Amniotic stem cell (primary cell): Measurements from ENCODE around the gene PCK1.

ENCODE experiments used
- DNase-seq: peaks from one replicate; lab custom pipeline; 2025; lab: John Stamatoyannopoulos, UW

PCK1 gene

DNA sequence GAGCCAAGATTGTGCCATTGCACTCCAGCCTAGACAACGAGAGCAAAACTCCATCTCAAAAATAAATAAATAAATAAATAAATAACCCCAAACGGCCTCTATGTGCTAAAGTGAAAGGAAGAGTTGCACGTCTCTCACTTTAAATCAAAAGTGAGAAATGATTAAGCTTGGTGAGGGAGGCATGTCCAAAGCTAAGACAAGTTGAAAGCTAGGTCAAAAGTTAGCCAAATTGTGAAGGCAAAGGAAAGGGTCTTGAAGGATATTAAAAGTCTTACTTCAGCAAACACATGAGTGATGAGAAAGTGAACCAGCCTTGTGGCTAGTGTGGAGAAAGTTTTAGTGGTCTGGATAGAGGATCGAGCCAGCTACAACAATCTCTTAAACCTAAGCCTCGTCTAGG, 45.0 kb downstream of the PCK1 start:
- DNase-seq, result no peak

DNA sequence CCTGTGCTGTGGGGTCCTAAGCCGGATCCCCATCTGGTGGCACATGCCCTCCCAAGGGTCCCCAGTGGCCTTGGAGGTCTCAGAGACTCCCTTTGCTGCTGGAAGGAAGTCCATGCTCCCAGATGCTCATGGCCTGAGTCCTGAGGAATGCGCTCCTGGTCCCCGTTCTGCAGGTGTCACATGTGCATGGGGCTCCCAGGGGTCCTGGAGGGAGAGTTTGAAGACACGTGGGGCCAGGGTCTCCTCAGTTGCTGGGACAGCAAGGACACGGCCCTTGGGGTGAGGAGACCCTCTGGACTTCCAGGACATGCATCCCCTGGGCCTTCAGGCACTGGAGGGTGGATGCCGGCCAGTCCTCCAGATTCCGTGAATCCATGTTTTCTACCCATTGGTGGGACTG, 47.6 kb downstream of the PCK1 start:
- DNase-seq, result no peak

DNA sequence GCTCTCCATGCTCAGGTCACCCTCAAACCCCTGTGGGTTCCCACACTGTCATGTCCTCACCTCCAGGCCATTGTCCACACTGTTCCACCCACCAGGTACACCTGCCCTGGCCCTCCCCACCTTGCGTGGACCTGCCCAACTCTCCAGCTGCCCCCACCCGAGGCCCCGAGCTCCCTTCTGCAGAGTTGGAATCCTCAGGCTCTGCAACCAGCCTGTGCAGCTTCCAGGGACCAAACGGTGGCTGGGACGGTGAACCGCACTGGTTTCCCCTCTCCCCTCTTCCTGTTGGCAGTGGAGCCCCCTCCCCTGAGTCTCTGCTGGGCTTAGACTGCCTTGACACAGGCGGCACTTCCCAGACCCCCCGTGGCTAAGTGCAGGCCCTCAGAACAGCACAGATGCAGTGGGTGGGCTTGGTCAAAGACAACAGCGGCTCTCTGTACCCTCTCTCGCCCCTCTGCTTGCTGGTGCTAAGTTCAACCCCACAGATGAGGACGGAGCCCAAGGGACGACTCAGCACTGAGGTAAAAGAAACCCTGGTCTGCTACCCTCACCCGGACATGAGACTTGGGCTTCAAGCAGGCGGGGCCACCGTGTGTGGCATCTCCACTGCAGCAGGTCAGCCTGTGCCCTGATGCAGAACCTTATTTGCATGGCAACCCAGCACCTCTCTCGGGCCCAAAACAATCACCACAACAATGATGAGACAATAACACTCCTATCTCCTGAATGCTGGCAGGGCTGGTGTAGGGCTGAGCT, 48.4 kb downstream of the PCK1 start:
- no peak for DNase-seq

DNA sequence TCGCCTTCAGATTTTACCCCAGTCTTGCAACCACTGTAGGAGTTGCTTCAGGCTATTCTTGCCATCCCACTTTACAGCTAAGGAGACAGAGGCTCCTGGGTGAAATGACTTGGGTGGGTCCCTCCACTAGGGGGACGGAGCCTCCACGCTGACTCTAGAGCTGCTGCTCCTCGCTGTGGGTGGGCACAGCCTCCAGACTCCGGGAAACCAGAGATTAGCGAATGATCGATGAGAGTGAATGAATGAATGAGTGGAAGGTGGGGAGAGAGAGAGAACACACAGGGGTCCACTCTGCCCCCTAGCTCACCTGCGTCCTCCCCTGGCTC, 48.9 kb downstream of the PCK1 start:
- DNase-seq, result no peak

DNA sequence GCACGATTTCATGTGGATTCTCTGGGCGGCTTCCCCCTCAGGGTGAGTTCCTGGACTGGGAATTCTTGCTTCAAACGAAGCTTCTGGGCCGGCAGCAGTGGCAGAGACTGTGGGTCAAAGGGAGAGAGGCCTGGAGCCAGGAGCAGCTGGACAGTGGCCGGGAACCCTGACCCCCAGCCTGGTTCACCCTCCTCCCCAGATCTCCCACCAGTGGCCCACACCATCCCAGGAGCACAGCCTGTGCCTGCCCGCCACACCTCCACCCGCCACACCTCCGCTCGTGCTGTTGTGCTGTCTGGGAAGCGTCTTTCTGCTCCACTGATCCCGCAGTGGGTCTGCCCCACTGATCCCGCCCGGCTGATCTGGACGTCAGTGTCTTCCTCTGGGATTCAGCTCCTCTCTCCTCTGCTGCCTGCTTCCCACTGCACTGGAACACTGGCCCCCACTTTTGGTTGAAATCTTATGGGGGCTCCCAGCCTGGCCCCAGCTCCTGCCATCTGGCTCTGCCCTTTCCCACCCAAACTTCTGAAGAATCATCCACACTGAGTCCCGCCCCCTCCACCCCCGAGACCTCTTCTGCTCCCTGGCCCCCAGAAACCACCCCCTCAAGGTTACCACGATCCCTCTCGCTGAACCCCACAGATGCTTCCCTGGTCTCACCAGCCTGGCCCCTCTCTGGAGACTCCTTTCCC, 49.5 kb downstream of the PCK1 start:
- DNase-seq, result no peak

DNA sequence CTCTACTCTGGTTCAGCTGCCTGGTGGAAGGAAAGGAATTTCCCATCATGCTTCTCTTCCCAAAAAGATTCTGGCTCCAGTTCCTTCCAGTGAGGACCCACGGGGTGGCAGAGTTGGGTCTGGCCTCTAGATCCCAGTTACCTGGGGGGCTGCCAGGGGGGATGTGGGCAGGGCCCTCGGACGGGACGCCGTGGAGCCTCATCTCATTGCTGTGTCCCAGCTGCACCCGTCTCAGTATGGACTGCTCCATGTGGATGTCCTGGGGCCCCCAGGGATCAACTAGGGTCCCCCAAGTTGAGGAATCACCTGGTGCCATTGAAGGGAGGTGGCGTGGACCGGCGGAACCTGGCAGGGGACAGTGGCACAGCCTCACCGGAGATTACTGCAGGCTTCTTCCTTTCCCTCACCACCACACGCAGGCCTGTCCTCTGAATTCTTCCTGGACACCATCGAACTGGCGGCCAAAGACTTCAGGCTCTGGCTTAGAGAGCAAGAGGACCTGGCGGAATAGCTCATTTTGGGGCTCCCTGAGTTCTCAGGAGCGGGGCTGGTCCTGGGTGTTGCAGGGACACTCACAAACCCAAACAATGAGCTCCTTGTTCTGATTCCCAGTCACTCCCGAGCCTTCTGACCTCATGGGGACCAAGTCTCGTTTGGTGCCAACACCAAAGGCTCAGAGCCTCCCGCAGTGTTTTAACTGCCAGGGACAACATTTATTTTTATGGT, 50.8 kb downstream of the PCK1 start:
- DNase-seq, result no peak

DNA sequence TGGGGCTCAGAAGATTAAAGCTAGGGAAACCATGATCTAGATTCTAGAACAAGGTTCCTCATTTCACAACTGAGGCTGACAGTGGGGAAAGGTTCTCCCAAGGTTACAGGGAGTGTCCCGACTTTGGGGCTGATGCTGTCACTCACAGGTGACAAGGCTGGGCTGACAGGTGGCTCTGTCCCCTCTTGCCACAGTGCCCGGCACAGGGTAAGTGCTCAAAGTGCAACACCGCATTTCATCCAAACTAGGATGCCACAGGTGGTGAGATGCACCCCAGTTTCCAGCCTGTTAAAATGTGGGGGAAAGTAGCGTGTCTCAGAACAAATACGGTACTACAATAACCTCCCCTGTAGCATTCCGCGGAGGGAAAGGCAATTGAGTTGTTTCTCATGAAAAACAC, 51.5 kb downstream of the PCK1 start:
- no peak for DNase-seq

DNA sequence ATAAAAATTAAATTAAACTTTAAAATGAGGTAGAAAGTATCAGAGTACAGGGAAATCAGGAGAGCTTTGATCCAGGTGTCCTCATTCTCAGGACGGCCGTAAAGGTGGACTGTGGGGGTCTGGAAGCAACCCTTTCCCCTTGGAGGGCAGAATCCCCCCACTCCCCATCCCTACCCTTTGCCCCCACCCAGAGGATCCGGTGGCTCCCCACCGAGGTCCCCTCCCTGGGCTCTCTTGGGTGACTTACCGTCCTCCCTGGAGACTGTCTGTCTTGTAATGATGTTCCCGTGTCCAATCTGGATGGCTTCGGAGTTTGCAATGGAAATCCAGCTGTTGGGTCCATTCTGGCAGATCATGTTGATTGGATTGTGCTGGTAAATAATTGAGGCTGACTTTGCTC, 52.0 kb downstream of the PCK1 start:
- DNase-seq, result no peak

DNA sequence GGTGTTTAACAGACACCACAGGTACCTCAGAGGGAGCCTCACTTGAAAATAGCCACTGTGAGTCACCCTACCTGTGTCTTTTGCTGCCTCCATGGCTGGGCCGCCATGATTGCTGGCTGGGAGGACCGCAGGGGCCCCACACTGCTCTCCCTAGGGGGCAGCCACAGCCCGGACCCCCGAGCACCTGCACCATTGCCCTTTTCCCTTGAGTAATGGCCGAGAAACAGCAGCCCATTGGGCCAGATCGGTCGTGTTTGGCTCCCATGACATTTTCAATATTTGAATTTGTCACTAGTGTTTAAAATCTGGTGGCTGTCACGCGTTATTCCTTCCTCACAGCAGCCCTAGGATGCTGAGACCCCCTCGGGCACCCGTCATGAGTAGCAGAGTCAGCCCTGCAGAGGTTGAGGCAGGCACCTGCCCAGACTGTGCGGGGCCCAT, 52.6 kb downstream of the PCK1 start:
- no peak for DNase-seq

DNA sequence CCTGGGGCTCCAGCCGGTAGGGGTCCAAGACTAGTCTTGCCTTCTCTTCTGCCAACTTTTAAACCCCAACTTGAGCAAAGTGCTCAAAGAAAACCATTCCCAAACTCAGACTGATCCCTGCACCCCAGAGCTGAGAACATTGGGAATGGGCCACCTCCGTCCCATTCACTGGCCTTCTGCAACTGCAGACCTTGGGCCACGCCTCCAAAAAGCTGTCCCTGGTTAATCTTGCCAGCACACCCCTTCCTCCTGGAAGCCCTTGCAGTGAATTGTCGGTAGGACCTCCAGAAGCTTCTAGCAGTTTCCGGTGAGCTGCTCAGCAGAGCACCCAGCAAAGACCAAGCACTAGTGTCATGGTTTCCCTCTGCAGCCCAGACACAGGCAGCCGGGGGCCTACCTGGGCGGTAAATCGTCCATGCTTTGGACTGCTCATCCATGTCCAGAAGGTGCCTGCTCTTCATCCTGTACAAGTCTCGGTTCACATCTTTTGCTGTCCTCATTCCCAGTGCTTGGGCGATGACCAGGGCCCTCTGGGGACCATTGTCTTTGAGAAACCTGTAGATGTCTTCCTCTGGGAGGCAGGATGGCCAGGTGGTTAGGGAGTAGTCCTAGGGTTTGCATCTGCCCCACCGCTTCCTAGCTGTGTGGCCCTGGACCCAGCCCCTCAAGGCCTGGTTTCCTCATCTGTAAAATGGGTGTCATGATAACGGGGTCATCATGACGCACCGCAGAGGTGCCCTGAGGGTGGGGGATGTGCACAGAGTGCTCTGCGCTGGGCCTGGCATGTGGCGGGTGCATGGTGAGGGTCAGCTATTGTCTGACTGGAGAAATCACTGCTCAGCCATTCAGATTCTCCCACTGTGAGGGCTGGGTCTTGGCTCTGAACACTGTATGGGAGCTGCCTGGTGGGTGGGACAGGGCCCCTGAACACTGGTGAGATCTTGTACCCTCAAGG, 53.9 kb downstream of the PCK1 start:
- DNase-seq, result no peak

DNA sequence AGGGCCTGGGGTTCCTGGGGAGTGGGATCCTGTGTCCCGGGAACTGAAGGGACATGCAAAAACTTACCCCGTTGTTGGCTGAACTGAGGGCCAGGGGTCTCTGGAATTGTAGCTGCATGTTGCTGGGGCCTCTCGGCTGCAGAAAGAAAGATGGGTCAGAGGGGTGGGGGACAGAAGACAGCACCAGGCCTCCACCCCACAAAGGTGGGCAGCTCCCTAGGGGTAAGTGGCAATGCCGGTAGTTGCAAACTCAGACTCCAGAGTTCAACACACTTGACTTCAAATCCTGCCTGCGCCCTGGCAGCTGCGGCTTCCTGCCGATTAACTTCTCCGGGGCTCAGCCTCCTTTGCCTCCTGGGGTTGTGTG, 54.5 kb downstream of the PCK1 start:
- DNase-seq, result no peak

DNA sequence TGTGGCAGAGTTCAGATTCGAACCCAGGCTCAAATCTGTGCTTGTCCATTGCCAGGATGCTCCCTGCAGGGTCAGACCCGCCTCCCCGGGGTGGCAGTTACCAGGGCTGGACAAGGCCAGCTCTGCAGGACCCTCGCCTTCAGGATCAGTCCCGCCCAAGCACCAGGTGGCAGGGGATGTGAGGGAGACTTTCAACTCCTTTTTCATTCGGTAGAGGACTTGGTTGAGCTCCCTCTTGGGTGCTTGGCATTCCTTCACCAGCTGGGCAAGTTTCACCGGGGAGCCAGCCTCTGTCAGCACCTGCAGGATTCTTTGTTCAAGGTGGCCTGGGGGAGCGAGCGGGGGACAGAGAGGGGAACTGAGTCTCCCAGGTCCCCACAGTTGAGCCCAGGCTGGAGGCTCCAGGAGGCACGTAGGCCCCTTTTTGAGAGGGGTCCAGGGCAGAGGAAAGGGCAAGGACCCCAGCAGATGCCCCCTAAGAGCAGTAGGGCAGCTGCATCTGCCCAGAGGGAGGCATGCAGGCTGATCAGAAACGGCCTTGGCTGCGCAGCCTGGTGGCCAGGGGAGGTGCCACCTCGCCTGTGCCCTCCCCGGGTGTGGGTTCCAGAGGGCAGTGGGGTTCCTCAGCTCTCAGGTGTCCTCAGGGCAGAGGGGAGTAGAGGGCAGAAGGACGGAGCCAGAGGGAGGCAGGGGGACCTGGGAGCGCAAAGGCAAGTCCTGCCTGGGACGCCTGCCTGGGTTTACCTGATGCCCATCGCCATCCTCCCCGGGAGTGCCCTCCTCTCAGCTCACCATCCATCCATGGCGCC, 55.4 kb downstream of the PCK1 start:
- no peak for DNase-seq

DNA sequence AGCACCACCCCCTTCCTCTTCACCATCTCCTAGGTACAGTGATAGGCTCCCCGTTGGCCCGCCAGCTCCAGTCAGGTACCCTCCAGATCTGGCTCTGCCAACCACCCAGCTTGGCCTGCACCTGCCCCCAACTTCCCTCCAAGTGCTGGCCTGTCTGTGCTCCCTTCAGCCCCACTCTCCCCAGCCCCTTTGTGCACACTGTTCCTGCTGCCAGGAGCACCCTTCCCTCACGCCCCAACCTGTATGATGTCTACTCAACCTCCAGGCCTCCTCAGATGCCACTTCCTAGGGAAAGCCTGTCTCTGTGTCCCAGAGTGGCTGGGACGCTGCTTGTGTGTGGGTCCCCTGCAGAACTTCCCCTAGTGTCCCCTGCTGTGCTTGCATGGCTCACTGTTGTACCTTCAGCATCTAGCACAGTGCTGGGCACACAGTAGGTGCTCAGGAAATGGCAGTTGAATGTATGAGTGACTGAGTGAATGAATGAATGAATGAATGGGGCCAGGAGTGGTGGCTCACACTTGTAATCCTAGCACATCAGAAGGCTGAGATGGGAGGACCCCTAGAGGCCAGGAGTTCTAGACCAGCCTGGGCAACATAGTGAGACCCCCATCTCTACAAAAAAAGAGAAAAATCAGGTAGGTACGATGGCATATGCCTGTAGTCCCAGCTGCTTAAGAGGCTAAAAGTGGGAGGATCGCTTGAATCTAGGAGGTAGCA, 56.3 kb downstream of the PCK1 start:
- DNase-seq, result no peak
